B cell (primary cell): ENCODE measurements around the gene CLCF1.

Experiments used
- EZH2 ChIP-seq: IDR thresholded peaks from 2 replicates; pipeline ENCODE4 v1.6.1; 2012; ENCODE audit warnings: borderline replicate concordance, low read depth, mild to moderate bottlenecking, moderate library complexity, low read length; ENCODE audit not compliant: insufficient read depth, poor library complexity, severe bottlenecking
- TF ChIP-seq, protein P1 (sequence below): fragments of 200-600 bp; IDR thresholded peaks from one replicate; pipeline ENCODE4 v1.8.0; 2022; ENCODE audit warnings: antibody characterized with exemption, mild to moderate bottlenecking

DNA sequence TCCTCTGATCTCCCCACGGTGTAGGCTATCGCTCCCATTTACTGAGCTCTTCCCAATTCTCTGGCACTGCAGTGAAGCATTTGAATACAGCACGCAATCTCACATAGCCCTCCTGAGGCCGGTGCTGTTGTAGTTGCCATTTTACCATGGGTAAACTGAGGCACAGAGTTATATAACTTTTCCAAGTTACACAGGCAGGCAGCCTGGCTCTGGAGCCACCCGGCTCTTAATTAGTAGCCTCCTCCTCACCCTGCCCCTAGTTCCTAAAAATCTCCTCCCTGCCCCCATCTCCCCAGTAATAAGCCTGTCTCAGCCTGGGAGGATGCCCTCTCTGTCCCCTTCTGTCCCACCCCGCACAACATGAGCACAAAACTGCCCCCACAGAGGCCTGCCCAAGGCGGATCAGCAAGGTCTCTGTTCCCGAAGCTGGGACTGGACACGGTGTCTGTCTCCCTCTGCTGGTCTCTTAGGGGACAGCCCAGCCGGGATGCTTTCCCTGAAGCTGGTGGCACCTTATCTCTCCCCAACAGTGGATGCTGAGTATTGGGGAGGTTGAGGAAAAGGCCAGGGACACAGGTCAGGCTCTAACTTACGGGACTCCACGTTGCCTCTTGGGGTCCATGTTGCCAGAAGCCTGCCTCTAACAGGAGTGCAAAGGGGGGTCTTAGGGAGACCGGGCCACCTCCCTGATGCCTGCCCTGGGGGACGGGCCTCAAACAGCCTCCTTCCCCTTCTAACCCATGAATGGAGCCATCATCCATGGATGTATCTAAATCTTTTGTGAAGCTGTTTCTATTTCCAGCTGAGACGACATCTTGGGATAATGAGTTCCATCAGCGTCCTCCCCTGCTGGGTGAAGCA, 9.1 kb upstream of the CLCF1 start:
- TF ChIP-seq, protein P1, sequence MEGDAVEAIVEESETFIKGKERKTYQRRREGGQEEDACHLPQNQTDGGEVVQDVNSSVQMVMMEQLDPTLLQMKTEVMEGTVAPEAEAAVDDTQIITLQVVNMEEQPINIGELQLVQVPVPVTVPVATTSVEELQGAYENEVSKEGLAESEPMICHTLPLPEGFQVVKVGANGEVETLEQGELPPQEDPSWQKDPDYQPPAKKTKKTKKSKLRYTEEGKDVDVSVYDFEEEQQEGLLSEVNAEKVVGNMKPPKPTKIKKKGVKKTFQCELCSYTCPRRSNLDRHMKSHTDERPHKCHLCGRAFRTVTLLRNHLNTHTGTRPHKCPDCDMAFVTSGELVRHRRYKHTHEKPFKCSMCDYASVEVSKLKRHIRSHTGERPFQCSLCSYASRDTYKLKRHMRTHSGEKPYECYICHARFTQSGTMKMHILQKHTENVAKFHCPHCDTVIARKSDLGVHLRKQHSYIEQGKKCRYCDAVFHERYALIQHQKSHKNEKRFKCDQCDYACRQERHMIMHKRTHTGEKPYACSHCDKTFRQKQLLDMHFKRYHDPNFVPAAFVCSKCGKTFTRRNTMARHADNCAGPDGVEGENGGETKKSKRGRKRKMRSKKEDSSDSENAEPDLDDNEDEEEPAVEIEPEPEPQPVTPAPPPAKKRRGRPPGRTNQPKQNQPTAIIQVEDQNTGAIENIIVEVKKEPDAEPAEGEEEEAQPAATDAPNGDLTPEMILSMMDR, result peak; percentile 96
- TF ChIP-seq EZH2, result no peak
